Prostate gland (tissue), 2 donors: ENCODE results near the gene DCD.

ENCODE experiments used
- POLR2AphosphoS5 ChIP-seq: sonication (generic); formaldehyde crosslinking; IDR thresholded peaks from one replicate; pipeline ENCODE4 v1.6.1; 2017; ENCODE audit warnings: antibody characterized with exemption
- TF ChIP-seq, protein P1 (sequence below), 4 experiments: fragments of 200-600 bp in 2 of 4; fragments of 450-650 bp in 2 of 4; sonication (generic) in 2 of 4; IDR thresholded peaks; 1 replicate in 3 of 4; 2 replicates in 1 of 4; pipeline ENCODE4 v1.5.1; 2016 to 2019; ENCODE audit warnings: antibody characterized with exemption in 4 of 4, mild to moderate bottlenecking in 2 of 4, moderate library complexity in 2 of 4

DNA sequence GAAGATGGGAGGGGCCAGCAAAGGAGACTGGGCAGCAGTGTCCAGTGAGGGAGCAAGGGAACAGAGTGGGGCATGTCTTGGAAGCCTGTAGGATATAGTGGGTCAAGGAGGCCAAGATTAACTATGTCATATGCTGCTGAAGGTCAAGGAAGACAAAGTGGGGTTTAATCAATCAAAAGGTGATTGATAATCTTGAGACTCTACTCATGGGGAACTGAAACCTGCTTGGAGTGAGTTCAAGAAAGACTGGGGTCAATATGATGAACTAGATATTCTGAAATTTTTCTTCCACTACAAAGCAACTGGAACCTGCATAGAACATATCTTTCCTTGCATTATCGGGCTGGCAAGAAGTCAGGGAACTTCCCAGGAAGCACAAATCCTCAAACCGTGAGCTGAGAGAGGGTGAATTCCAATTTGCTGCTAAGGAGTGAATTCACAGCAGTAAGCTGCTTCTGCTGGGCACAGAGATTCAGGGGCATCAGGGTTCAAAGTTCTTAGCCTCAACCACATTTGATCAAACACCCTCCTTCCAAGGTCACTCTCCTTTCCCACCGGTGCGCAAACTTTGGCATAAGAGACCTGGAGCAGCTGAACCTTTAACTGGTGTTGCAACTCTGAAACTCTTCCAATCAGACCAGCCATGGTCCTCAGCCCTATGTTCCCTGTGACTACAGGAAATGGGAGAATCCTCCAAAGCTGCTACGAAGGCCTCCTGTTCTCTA is 40.3 kb upstream of the DCD start:
- TF ChIP-seq, protein P1, sequence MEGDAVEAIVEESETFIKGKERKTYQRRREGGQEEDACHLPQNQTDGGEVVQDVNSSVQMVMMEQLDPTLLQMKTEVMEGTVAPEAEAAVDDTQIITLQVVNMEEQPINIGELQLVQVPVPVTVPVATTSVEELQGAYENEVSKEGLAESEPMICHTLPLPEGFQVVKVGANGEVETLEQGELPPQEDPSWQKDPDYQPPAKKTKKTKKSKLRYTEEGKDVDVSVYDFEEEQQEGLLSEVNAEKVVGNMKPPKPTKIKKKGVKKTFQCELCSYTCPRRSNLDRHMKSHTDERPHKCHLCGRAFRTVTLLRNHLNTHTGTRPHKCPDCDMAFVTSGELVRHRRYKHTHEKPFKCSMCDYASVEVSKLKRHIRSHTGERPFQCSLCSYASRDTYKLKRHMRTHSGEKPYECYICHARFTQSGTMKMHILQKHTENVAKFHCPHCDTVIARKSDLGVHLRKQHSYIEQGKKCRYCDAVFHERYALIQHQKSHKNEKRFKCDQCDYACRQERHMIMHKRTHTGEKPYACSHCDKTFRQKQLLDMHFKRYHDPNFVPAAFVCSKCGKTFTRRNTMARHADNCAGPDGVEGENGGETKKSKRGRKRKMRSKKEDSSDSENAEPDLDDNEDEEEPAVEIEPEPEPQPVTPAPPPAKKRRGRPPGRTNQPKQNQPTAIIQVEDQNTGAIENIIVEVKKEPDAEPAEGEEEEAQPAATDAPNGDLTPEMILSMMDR (IDR thresholded peaks at IDR 0.05): no peak
- TF ChIP-seq POLR2AphosphoS5: no peak
